ENCODE results near the gene ADAM15.

- TF ChIP-seq RAD21 (conservative IDR thresholded peaks at IDR 0.05 in 1 of 2, IDR thresholded peaks at IDR 0.05 in 1 of 2), result no peak
- TF ChIP-seq, protein P1, sequence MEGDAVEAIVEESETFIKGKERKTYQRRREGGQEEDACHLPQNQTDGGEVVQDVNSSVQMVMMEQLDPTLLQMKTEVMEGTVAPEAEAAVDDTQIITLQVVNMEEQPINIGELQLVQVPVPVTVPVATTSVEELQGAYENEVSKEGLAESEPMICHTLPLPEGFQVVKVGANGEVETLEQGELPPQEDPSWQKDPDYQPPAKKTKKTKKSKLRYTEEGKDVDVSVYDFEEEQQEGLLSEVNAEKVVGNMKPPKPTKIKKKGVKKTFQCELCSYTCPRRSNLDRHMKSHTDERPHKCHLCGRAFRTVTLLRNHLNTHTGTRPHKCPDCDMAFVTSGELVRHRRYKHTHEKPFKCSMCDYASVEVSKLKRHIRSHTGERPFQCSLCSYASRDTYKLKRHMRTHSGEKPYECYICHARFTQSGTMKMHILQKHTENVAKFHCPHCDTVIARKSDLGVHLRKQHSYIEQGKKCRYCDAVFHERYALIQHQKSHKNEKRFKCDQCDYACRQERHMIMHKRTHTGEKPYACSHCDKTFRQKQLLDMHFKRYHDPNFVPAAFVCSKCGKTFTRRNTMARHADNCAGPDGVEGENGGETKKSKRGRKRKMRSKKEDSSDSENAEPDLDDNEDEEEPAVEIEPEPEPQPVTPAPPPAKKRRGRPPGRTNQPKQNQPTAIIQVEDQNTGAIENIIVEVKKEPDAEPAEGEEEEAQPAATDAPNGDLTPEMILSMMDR (IDR thresholded peaks at IDR 0.05), result no peak
- TF ChIP-seq RFX5 (IDR thresholded peaks at IDR 0.05), result no peak
- no peak for TF ChIP-seq EP300 (IDR thresholded peaks at IDR 0.05)
Measured at GRCh38 chr1:155062151-155062686, 11.1 kb downstream of the ADAM15 start.

Measured in A549 (cell line).